ENCODE data around the gene SPATA2L.

DNA sequence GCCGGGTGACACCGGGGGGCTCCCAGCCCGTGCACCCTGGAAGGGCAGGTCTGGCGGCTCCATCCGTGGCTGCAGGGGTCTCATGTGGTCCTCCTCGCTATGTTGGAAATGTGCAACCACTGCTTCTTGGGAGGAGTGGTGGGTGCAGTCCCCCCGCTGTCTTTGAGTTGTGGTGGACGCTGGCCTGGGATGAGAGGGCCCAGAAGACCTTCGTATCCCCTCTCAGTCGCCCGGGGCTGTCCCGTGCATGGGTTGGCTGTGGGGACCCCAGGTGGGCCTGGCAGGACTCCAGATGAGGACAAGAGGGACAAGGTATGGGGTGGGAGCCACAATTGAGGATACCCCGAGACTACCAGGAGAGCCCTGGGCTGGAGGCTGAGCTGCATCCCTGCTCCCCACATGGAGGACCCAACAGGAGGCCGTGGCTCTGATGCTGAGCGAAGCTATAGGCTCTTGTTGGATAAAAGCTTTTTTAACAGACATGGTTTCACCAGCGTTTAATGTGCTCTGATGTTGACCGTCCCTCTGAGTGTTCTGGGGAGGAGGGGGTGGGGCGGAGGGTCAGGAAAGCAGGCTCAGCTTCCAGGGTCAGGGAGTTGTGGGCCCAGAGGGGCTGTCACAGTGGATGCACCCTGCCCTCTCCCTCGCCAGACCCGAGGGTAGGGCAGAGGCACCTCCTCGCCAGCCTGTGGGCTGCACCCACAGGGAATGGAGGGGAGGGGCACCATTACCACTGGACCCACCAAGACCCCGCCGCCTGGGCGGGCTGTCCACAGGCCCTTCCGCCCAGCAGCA is 5.4 kb downstream of the SPATA2L start:
- TF ChIP-seq, protein P1, sequence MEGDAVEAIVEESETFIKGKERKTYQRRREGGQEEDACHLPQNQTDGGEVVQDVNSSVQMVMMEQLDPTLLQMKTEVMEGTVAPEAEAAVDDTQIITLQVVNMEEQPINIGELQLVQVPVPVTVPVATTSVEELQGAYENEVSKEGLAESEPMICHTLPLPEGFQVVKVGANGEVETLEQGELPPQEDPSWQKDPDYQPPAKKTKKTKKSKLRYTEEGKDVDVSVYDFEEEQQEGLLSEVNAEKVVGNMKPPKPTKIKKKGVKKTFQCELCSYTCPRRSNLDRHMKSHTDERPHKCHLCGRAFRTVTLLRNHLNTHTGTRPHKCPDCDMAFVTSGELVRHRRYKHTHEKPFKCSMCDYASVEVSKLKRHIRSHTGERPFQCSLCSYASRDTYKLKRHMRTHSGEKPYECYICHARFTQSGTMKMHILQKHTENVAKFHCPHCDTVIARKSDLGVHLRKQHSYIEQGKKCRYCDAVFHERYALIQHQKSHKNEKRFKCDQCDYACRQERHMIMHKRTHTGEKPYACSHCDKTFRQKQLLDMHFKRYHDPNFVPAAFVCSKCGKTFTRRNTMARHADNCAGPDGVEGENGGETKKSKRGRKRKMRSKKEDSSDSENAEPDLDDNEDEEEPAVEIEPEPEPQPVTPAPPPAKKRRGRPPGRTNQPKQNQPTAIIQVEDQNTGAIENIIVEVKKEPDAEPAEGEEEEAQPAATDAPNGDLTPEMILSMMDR (optimal IDR thresholded peaks at IDR 0.05 in 1 of 3, IDR thresholded peaks at IDR 0.05 in 1 of 3, conservative IDR thresholded peaks at IDR 0.05 in 1 of 3; ENCODE audit: extremely low read depth in 1 of 3, insufficient read depth in 2 of 3, low read length in 3 of 3) = no peak
- no peak for TF ChIP-seq EZH2 (IDR thresholded peaks at IDR 0.05; ENCODE audit: low read length)
